HG02973 (cell line): ENCODE results near the gene TRIM9.

ENCODE experiments used
- ATAC-seq: cut with Tn5 transposase; IDR thresholded peaks from one replicate; pipeline ENCODE4 v1.9.1; 2021; ENCODE audit warnings: moderate library complexity; ENCODE audit not compliant: unreplicated experiment

Gene TRIM9

DNA sequence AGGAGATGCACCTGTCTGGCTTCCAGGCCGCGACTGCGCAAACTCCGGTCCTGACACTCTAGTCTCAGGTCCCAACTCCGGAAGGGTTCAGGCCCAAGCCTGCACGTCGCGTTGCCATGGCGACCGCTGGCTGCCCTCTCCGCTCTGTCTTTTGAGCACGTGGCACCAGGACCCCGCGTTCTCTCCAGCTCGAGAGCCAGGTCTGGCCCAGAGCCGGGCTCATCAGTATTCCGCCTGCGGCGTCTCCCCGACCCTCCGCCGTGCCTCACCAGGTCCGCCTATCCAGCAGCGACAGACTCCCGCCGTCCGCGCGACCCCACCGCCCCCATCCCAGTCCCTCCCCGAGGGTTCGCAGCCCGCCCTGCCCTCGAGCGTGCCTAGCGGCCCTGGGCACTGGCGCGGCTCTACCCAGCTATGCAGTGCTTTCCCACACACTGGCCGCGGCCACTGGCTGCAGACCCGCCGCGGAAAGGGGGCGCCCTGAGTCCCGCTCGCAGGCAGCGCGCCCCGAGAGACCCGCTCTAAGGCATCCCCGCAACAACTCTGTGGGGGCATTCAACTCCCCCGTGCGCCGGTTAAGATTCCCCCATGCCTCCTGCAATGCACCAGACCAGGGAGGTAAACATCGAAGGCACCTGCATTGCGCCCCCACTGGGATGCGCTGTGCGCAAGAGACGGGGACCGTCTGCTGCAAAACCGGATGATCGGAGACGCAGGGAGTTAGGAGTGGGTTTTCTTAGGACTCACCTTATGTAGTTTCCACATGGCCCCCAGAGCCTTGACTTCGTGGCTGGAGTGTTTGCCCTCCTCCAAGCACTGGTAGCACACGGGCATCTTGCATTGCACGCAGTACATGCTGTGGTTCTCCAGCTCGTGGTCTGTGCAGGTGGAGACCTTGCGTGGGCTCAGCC lies 1.3 kb downstream of the TRIM9 start:
- no peak for ATAC-seq

DNA sequence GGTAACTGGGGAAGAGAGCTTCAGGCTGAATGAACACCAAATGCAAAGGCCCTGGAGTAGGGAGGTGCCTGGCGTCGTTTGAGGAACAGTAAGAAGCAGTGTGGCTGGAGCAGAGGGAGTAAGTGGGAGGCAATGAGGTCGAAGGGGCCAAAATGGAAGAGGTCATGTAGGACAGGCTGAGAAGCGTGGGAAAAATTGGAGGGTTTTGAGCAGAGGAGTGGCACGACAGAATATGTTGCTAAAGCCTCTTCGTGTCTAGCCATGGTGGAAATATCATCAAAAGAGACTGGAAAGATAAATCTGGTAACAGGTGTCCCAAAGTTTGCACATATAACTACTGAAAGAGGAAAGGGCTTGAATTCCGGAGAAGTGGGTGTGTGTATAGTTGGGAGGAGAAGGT lies 1.9 kb downstream of the TRIM9 start:
- ATAC-seq, result no peak

GRCh38 chr14:51089278-51089677 lies 5.6 kb downstream of the TRIM9 start:
- ATAC-seq, result no peak

GRCh38 chr14:51087031-51087441 lies 7.9 kb downstream of the TRIM9 start:
- no peak for ATAC-seq

- ATAC-seq, result no peak
Measured at GRCh38 chr14:51086044-51086443, 8.9 kb downstream of the TRIM9 start.

- no peak for ATAC-seq
Measured at GRCh38 chr14:51084962-51085361, 9.9 kb downstream of the TRIM9 start.

DNA sequence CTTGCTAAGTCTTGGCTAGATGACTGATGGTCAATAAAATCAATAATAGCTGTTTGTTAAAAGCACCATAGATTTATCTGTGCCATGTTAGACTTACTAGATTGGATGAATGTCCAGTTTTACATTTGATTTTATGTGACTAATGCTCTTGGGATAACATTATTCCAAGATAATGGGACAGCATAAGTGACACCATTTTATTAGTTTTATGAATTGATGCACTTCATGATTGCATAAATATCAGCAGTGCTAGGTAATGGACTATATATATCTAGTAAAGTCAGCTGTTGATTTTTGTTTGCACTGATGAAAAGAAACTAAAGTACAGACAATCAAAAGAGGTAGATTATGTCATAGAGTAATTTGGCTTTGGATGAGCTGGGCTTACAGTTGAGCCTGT lies 10.4 kb downstream of the TRIM9 start:
- no peak for ATAC-seq

- no peak for ATAC-seq
Measured at GRCh38 chr14:51082349-51082748, 12.6 kb downstream of the TRIM9 start.

- ATAC-seq, result no peak
Measured at GRCh38 chr14:51081712-51082111, 13.2 kb downstream of the TRIM9 start.

DNA sequence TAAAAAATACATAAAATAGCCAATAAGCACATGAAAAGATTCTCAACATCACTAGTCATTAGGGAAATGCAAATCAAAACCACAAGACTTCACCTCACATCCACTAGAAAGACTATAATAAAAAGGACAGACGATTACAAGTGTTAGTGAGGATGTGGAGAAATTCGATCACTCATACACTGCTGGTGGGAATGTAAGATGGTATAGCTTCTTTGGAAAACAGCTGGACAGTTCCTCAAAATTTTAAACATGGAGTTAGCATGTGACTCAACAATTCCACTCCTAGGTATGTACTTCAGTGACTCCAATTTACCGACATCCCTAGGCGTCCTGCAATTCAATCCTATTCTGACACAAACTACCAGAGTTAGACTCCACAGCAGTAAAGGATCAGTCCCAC lies 13.7 kb downstream of the TRIM9 start:
- no peak for ATAC-seq

GRCh38 chr14:51080645-51081044 lies 14.3 kb downstream of the TRIM9 start:
- ATAC-seq, result no peak

DNA sequence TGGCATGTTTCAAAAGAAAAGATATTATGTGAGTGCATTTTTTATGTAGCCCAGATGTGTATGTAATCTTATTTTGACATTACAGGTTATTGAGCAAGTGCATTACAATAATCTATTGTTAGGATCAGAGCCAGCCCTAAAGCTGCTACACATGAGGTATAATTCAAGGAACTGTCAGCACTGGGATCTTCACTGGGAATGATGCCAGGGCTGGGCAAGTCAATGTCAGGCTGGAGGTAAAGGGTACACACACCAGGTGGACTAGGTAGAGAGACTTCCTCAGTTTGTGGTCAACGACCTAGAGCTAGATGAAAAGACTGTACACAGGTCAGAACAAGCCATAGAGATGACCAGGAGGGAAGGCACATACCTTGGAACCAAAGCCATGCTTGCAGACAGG lies 15.4 kb downstream of the TRIM9 start:
- no peak for ATAC-seq

DNA sequence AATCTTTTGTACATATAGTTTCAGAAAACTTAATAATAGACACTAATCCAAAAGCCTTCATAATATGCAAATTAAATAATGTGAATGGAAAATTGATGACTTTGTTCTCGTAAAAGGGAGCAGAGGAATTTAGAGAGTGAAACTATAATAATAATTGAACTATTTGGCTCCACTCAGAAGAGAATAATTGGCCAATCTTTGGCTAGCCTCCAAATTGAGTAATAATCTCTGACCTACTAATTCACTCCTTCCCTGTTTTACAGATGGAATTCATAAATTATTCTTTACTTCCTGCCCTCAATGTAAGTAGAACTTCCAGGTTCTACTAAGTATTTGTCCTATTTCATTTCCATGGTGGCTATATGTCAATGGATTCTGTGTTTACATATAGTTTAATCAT lies 15.8 kb downstream of the TRIM9 start:
- ATAC-seq, result no peak

- ATAC-seq, result no peak
Measured at GRCh38 chr14:51074701-51075385, 20.1 kb downstream of the TRIM9 start.

- ATAC-seq, result no peak
Measured at GRCh38 chr14:51073731-51074130, 21.2 kb downstream of the TRIM9 start.

DNA sequence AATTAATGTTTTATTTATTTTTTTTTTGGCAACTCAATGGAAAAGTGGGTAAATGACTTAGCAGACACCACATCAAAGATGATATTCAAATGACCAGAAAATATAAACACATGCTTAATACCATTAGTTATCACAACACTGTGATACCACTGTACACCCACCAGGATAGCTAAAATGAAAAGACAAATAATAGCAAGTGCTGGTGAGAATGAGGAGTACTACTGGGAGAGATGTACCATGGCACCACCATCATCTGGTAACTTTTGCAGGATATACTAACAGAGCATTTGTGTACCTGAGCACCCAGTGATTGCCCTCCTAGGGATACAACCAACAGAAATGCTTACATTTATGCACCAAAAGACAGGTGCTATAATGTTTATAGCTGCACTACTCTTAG lies 21.9 kb downstream of the TRIM9 start:
- no peak for ATAC-seq

DNA sequence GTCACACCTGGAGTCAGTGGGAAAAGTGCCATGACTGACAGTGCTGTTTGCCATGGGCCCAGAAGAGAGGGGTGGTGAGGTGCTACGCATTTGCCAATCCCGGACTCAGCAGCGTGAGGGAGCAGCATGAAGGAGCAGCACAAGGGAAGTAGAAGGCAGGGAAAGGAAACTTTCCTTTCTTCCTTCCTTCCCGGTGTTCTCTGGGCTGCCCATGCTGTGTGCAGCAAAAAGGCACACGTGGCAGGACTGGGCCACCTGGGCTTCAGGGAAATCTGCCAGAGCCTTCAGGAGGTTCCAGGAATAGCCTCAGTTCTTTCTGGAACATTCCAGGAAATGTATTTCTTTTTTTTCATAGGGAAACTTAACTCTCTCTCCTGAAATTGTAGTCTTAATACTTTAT lies 23.0 kb downstream of the TRIM9 start:
- no peak for ATAC-seq

GRCh38 chr14:51070726-51071125 lies 24.2 kb downstream of the TRIM9 start:
- ATAC-seq, result no peak

- no peak for ATAC-seq
Measured at GRCh38 chr14:51069055-51069454, 25.9 kb downstream of the TRIM9 start.

DNA sequence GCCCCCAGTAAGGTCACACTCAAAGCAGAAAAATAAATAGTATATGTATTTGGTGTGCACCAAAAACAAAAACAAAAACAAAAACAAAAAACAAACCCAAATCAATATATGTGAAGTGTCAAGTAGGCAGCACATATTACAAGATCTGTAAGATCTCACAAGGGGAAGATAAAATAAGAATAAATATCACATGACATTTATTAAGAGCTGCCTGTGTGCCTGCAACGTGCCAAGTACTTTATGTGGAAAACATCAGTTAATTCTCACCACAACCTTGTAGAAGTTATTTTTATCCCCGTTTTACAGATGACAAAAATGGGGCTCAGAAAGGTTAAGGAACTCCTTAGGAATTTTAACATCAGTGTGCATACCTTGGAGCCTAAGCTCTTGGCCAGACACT lies 26.6 kb downstream of the TRIM9 start:
- no peak for ATAC-seq

- no peak for ATAC-seq
Measured at GRCh38 chr14:51067295-51067694, 27.6 kb downstream of the TRIM9 start.

DNA sequence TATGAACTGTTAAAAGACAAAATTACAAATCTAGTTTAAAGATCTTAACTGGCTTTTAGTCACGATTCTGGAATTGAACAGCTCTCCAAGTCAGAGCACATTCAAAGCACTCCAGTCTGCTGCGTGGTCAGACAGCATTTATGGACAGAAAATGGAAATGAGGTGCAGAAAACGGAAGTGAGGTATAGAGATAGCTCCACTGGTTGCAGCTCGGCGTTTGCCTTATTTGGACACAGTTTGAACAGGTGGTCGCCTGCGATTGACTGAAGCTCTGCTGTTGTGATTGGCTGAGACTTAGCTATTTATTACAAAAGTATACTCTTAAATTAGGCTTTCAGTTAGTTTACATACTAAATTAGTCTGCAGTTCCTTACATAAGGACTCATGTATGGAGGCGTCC lies 28.3 kb downstream of the TRIM9 start:
- ATAC-seq, result no peak
